PC-3 (cell line): ENCODE data around the gene FRMPD4.

Experiments
- CTCF ChIP-seq: fragments of 300-600 bp; sonication (generic); conservative IDR thresholded peaks from 2 replicates; pipeline ENCODE4 v1.5.1; 2017; ENCODE audit warnings: antibody characterized with exemption, low read depth, mild to moderate bottlenecking, low read length
- EZH2phosphoT487 ChIP-seq: fragments of 300-600 bp; sonication (generic); IDR thresholded peaks from 2 replicates; pipeline ENCODE4 v1.6.1; 2018; ENCODE audit warnings: mild to moderate bottlenecking, antibody characterized with exemption, low read length, borderline replicate concordance

- TF ChIP-seq CTCF (no peak), EZH2phosphoT487 (no peak)
Measured at GRCh38 chrX:12142661-12143060, 4.4 kb downstream of the FRMPD4 start.
